CD8-positive, alpha-beta memory T cell (primary cell): ENCODE data around the gene HECW1. TPM values are rescaled to one million over a fixed set of nuclear protein-coding genes. Genes with fewer than 3 reads are reported as not detected.

Experiments
- CTCF ChIA-PET: fragments of 350-600 bp; sonication (Branson Sonifier 250); formaldehyde crosslinking; loops from one replicate; lab custom pipeline; 2021; ENCODE audit warnings: antibody characterized with exemption; lab: Charles Lee
- POLR2A ChIA-PET: fragments of 350-600 bp; sonication (Branson Sonifier 250); formaldehyde crosslinking; loops from one replicate; lab custom pipeline; 2021; ENCODE audit warnings: antibody characterized with exemption; lab: Charles Lee
- DNase-seq, 5 donors: peaks; one replicate each; pipeline versions ENCODE4 v3.0.0 to v3.0.0-alpha.2; 2020 to 2022; ENCODE audit warnings: mixed read lengths in 1 of 5
- H3K27ac ChIP-seq: one replicate; pipeline ENCODE4 v1.7.0; 2013; ENCODE audit warnings: low read depth, mild to moderate bottlenecking, low read length, moderate library complexity
- H3K27me3 ChIP-seq: 2 replicates; pipeline ENCODE4 v1.7.0; 2013; ENCODE audit warnings: low read length, mild to moderate bottlenecking; ENCODE audit not compliant: insufficient read depth, poor library complexity, severe bottlenecking
- H3K36me3 ChIP-seq: 2 replicates; pipeline ENCODE4 v1.7.0; 2013; ENCODE audit warnings: mild to moderate bottlenecking, low read length, moderate library complexity; ENCODE audit not compliant: insufficient read depth
- H3K4me1 ChIP-seq: 2 replicates; pipeline ENCODE4 v1.7.0; 2013; ENCODE audit warnings: mild to moderate bottlenecking, low read length, moderate library complexity; ENCODE audit not compliant: insufficient read depth
- H3K4me3 ChIP-seq: 2 replicates; pipeline ENCODE4 v1.7.0; 2013; ENCODE audit warnings: mild to moderate bottlenecking, low read length
- H3K9me3 ChIP-seq: 2 replicates; pipeline ENCODE4 v1.7.0; 2013; ENCODE audit warnings: mild to moderate bottlenecking, low read length
- H3K27ac Mint-ChIP-seq, 8 donors: one replicate each; pipeline ENCODE4 v1.8.0; 2020 to 2021; ENCODE audit warnings: mixed read lengths in 8 of 8, mild to moderate bottlenecking in 6 of 8, inconsistent platforms in 3 of 8, moderate library complexity in 3 of 8
- H3K27me3 Mint-ChIP-seq, 2 donors: one replicate each; pipeline ENCODE4 v1.8.0; 2020 to 2021; ENCODE audit warnings: mixed read lengths in 2 of 2, mild to moderate bottlenecking in 1 of 2, moderate library complexity in 1 of 2
- H3K36me3 Mint-ChIP-seq, 3 donors: one replicate each; pipeline ENCODE4 v1.8.0; 2020 to 2021; ENCODE audit warnings: mixed read lengths in 3 of 3, inconsistent platforms in 1 of 3, mild to moderate bottlenecking in 1 of 3
- H3K4me1 Mint-ChIP-seq, 3 donors: one replicate each; pipeline ENCODE4 v1.8.0; 2020 to 2021; ENCODE audit warnings: mixed read lengths in 3 of 3, inconsistent platforms in 1 of 3, mild to moderate bottlenecking in 1 of 3
- H3K4me3 Mint-ChIP-seq, 7 donors: one replicate each; pipeline ENCODE4 v1.8.0; 2020 to 2021; ENCODE audit warnings: mixed read lengths in 7 of 7, mild to moderate bottlenecking in 6 of 7, moderate library complexity in 4 of 7, inconsistent platforms in 2 of 7
- H3K9me3 Mint-ChIP-seq, 5 donors: one replicate each; pipeline ENCODE4 v1.8.0; 2020 to 2022; ENCODE audit warnings: mixed read lengths in 5 of 5, mild to moderate bottlenecking in 3 of 5, moderate library complexity in 2 of 5, inconsistent platforms in 1 of 5
- polyA plus RNA-seq: library from polyadenylated mRNA; unstranded; fragments of 300-500 nt; fragmentation: Illumina TruSeq; gene quantifications from one replicate; pipeline ENCODE4 v1.2.3, GENCODE V29; 2021
- total RNA-seq, 2 experiments: library from RNA; stranded (reverse); gene quantifications; one replicate each; pipeline ENCODE4 v1.2.3, GENCODE V29; 2021

Gene HECW1
- total and polyA plus RNA-seq, 3 experiments from 2014 or later, result not detected

DNA sequence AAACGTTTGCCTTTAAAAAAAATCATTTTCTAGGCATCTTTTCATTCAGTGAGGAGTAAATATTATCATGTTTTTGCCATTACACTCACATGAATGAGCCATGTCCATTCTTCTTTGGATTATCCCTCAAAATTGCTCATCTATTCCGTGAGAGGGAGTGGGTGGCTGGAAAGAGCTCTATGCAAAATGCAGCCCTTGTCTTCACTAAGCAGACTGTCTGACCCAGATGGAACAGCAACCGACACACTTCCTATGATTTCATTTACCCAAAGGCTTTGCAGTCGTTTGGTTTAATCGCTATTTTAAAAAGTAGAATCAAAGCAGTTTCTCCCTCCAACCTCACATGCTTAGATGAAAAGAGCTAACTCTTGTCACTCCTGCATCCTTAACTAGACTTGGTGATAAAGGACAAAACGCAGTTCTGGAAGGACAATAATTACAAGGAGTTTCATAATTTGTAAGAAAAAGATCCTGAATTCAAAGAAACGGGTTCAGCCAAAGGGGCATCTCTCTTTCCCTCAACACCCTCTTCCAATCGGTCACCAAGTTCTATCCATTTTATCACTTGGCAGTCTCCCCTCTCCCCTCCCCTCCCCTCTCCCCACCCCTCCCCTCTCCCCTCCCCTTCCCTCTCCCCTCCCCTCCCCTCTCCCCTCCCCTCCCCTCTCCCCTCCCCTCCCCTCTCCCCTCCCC is 272.3 kb downstream of the HECW1 start:
- H3K9me3 Mint-ChIP-seq, result peaks cover 0 to 1% (median 0%) of the 10 kb centered on the region in 5 donors
- H3K9me3 ChIP-seq, result no peaks in the 10 kb centered on the region
- H3K36me3 Mint-ChIP-seq, result peaks cover 0 to 2% (median 0%) of the 10 kb centered on the region in 3 donors
- H3K4me1 ChIP-seq, result no peaks in the 10 kb centered on the region
- no peak overlapping the region for H3K27ac Mint-ChIP-seq
- H3K36me3 ChIP-seq, result no peaks in the 10 kb centered on the region
- CTCF ChIA-PET, result no interaction called here
- no peak overlapping the region for H3K4me3 ChIP-seq
- H3K4me3 Mint-ChIP-seq, result no peak overlapping the region
- no peaks in the 10 kb centered on the region for H3K27me3 ChIP-seq
- DNase-seq, result no peak
- H3K27me3 Mint-ChIP-seq, result peaks cover 10 to 27% of the 10 kb centered on the region in 2 donors
- no peak overlapping the region for H3K27ac ChIP-seq
- H3K4me1 Mint-ChIP-seq, result peaks cover 0 to 2% (median 0%) of the 10 kb centered on the region in 3 donors
- POLR2A ChIA-PET, result no interaction called here

- CTCF ChIA-PET, result no interaction called here
- Histone ChIP-seq H3K36me3 (no peaks in the 10 kb centered on the region), H3K9me3 (no peaks in the 10 kb centered on the region), H3K27ac (no peak overlapping the region), H3K4me1 (no peaks in the 10 kb centered on the region), H3K4me3 (no peak overlapping the region), H3K27me3 (no peaks in the 10 kb centered on the region)
- peaks cover 10 to 26% of the 10 kb centered on the region in 2 donors for H3K27me3 Mint-ChIP-seq
- peaks cover 0 to 2% (median 0%) of the 10 kb centered on the region in 3 donors for H3K4me1 Mint-ChIP-seq
- POLR2A ChIA-PET, result no interaction called here
- peaks cover 0 to 1% (median 0%) of the 10 kb centered on the region in 5 donors for H3K9me3 Mint-ChIP-seq
- peaks cover 0 to 2% (median 0%) of the 10 kb centered on the region in 3 donors for H3K36me3 Mint-ChIP-seq
- DNase-seq, result no peak
- no peak overlapping the region for H3K27ac Mint-ChIP-seq
- no peak overlapping the region for H3K4me3 Mint-ChIP-seq
These were observed 272.8 kb downstream of the HECW1 start for GRCh38 chr7:43385309-43385680.

GRCh38 chr7:43385856-43386255 is 273.4 kb downstream of the HECW1 start:
- no peak overlapping the region for H3K27ac Mint-ChIP-seq
- Histone ChIP-seq H3K27me3 (no peaks in the 10 kb centered on the region), H3K27ac (no peak overlapping the region), H3K4me3 (no peak overlapping the region), H3K9me3 (no peaks in the 10 kb centered on the region), H3K36me3 (no peaks in the 10 kb centered on the region), H3K4me1 (no peaks in the 10 kb centered on the region)
- ChIA-PET POLR2A (no interaction called here), CTCF (no interaction called here)
- peaks cover 0 to 2% (median 0%) of the 10 kb centered on the region in 3 donors for H3K36me3 Mint-ChIP-seq
- peaks cover 0 to 1% (median 0%) of the 10 kb centered on the region in 5 donors for H3K9me3 Mint-ChIP-seq
- peaks cover 10 to 25% of the 10 kb centered on the region in 2 donors for H3K27me3 Mint-ChIP-seq
- H3K4me3 Mint-ChIP-seq, result no peak overlapping the region
- DNase-seq, result no peak
- peaks cover 0 to 2% (median 0%) of the 10 kb centered on the region in 3 donors for H3K4me1 Mint-ChIP-seq

DNA sequence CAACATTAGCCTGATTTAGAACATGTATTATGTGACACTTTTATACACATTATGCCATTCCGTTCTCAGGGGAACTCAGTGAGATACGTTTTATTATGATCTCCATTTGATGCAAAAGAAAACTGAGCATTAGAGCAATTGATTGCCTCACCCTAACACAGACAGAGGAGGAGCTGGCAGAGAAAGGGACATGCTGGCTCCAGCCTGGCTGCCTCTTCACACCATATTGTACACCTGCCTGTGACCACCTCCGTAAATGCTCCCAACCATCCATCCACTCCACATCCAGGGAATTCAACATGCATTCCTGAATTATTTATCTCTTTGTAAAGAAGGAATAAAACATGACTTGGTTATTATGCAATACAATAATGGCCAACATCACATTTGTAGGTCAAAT is 275.5 kb downstream of the HECW1 start:
- no peak overlapping the region for H3K27ac ChIP-seq
- no peak overlapping the region for H3K4me3 ChIP-seq
- POLR2A ChIA-PET, result no interaction called here

GRCh38 chr7:43390576-43390975 is 278.1 kb downstream of the HECW1 start:
- Histone ChIP-seq H3K36me3 (no peaks in the 10 kb centered on the region), H3K4me3 (no peak overlapping the region), H3K4me1 (no peaks in the 10 kb centered on the region), H3K9me3 (no peaks in the 10 kb centered on the region), H3K27ac (no peak overlapping the region), H3K27me3 (no peaks in the 10 kb centered on the region)
- peak overlapping the region in 1 of 8 donors; percentile 17 for H3K27ac Mint-ChIP-seq
- ChIA-PET CTCF (interaction anchor here (0.6 kb wide), 1 partner anchor 95 kb away, joined by 3 read pairs; no protein-coding TSS in a partner anchor), POLR2A (no interaction called here)
- DNase-seq, result no peak
- H3K4me1 Mint-ChIP-seq, result peaks cover 0 to 2% (median 0%) of the 10 kb centered on the region in 3 donors
- no peaks in the 10 kb centered on the region for H3K9me3 Mint-ChIP-seq
- peaks cover 11 to 23% of the 10 kb centered on the region in 2 donors for H3K27me3 Mint-ChIP-seq
- no peak overlapping the region for H3K4me3 Mint-ChIP-seq
- peaks cover 0 to 2% (median 0%) of the 10 kb centered on the region in 3 donors for H3K36me3 Mint-ChIP-seq

More for the DNA sequence above, 275.5 kb downstream of the HECW1 start:
- CTCF ChIA-PET, result no interaction called here
- H3K36me3 ChIP-seq, result no peaks in the 10 kb centered on the region
- no peak overlapping the region for H3K4me3 Mint-ChIP-seq
- no peak overlapping the region for H3K27ac Mint-ChIP-seq
- no peaks in the 10 kb centered on the region for H3K27me3 ChIP-seq
- no peak for DNase-seq
- H3K9me3 ChIP-seq, result no peaks in the 10 kb centered on the region
- peaks cover 6 to 20% of the 10 kb centered on the region in 2 donors for H3K27me3 Mint-ChIP-seq
- no peaks in the 10 kb centered on the region for H3K4me1 ChIP-seq
- H3K4me1 Mint-ChIP-seq, result peaks cover 0 to 2% (median 0%) of the 10 kb centered on the region in 3 donors
- H3K36me3 Mint-ChIP-seq, result peaks cover 0 to 2% (median 0%) of the 10 kb centered on the region in 3 donors
- H3K9me3 Mint-ChIP-seq, result no peaks in the 10 kb centered on the region

DNA sequence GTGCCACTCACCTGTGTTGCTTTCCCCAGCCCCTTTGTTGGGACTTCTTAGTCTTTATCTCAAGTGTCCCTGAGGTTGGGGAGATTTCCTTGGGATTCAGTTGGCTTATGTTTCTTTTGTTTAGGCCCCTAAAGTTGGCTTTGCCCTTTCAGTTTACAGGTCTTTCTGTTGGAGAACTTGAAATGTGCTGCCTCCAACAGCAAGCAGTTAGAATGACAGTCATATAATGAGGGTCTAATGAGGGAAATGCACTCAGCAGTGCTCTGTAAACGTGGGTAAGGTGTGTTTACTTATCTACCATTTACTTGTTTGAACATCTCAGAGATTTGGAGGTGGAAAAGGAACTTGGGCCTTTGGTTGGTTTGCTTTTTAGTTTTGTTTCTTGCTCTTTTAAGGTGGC is 279.1 kb downstream of the HECW1 start:
- DNase-seq, result no peak
- Histone ChIP-seq H3K9me3 (no peaks in the 10 kb centered on the region), H3K27me3 (no peaks in the 10 kb centered on the region), H3K4me1 (no peaks in the 10 kb centered on the region), H3K27ac (no peak overlapping the region), H3K4me3 (no peak overlapping the region), H3K36me3 (no peaks in the 10 kb centered on the region)
- CTCF ChIA-PET, result no interaction called here
- no peaks in the 10 kb centered on the region for H3K36me3 Mint-ChIP-seq
- no peaks in the 10 kb centered on the region for H3K4me1 Mint-ChIP-seq
- POLR2A ChIA-PET, result no interaction called here
- H3K4me3 Mint-ChIP-seq, result no peak overlapping the region
- H3K27ac Mint-ChIP-seq, result no peak overlapping the region
- peaks cover 9 to 22% of the 10 kb centered on the region in 2 donors for H3K27me3 Mint-ChIP-seq
- H3K9me3 Mint-ChIP-seq, result no peaks in the 10 kb centered on the region

- CTCF ChIA-PET, result no interaction called here
- peaks cover 10 to 30% of the 10 kb centered on the region in 2 donors for H3K27me3 Mint-ChIP-seq
- H3K4me1 ChIP-seq, result no peaks in the 10 kb centered on the region
- no peak for DNase-seq
- no peak overlapping the region for H3K27ac ChIP-seq
- H3K4me3 Mint-ChIP-seq, result no peak overlapping the region
- no peaks in the 10 kb centered on the region for H3K9me3 Mint-ChIP-seq
- no peaks in the 10 kb centered on the region for H3K9me3 ChIP-seq
- H3K36me3 Mint-ChIP-seq, result no peaks in the 10 kb centered on the region
- no peaks in the 10 kb centered on the region for H3K36me3 ChIP-seq
- H3K27ac Mint-ChIP-seq, result no peak overlapping the region
- POLR2A ChIA-PET, result no interaction called here
- no peak overlapping the region for H3K4me3 ChIP-seq
- H3K4me1 Mint-ChIP-seq, result no peaks in the 10 kb centered on the region
- no peaks in the 10 kb centered on the region for H3K27me3 ChIP-seq
These were observed 280.3 kb downstream of the HECW1 start for GRCh38 chr7:43392638-43393330.

- no peaks in the 10 kb centered on the region for H3K9me3 ChIP-seq
- Mint-ChIP-seq H3K9me3 (no peaks in the 10 kb centered on the region), H3K4me3 (no peak overlapping the region), H3K27me3 (peaks cover 14 to 42% of the 10 kb centered on the region in 2 donors), H3K27ac (no peak overlapping the region), H3K4me1 (no peaks in the 10 kb centered on the region), H3K36me3 (no peaks in the 10 kb centered on the region)
- no peaks in the 10 kb centered on the region for H3K27me3 ChIP-seq
- H3K36me3 ChIP-seq, result no peaks in the 10 kb centered on the region
- no peak overlapping the region for H3K27ac ChIP-seq
- H3K4me3 ChIP-seq, result no peak overlapping the region
- no peak for DNase-seq
- CTCF ChIA-PET, result no interaction called here
- POLR2A ChIA-PET, result no interaction called here
- no peaks in the 10 kb centered on the region for H3K4me1 ChIP-seq
These were observed 282.1 kb downstream of the HECW1 start for GRCh38 chr7:43394441-43395130.
